HG02973 (cell line): ENCODE results near the gene TUBA1C.
"Not testable (repeated sequence)": the region's sequence is repeated elsewhere in the genome, so short reads cannot be mapped to it uniquely, and the experiment has no call there.

Experiments
- ATAC-seq: cut with Tn5 transposase; IDR thresholded peaks from one replicate; pipeline ENCODE4 v1.9.1; 2021; ENCODE audit warnings: moderate library complexity; ENCODE audit not compliant: unreplicated experiment

Gene TUBA1C

GRCh38 chr12:49282740-49283375 is 18.0 kb downstream of the TUBA1C start:
- not testable (repeated sequence) for ATAC-seq

DNA sequence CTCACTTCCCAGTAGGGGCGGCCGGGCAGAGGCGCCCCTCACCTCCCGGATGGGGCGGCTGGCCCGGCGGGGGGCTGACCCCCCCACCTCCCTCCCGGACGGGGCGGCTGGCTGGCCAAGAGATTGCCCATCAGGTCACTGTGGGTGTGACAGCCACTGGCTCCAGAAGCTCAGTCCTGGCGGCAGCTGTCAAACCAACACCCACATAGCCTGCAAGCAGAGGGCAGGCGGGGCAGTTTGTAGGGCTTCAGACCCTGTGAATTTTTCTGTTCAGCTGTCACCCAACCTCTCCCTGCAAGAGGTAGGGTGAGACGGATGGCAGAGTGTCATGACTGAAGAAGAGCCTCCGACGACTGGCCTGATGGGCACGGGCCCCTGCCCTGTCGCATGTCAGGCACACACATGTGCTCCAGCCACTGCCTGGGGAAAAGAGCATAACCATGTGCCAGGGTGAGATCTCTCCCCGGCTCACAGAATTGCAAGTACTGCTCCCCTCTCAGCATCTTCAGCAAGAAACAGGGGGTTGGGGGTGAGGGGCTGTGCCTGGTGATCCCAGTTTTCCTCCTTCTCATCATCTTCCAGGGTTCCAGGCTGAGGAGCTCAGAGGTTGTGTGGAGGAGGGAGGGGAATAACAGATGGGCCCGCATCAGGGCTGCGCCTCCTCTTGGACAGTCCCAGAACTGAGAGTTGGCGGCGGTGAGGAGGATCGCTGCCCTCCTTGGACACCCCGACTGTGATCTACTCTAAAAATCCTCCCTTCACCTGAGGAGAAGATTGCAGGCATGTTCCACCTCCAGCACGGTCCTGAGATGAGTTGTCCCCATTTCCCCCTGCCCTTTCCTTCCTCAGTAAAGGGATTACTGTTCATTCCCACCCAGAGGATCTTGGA is 18.9 kb downstream of the TUBA1C start:
- no peak for ATAC-seq

DNA sequence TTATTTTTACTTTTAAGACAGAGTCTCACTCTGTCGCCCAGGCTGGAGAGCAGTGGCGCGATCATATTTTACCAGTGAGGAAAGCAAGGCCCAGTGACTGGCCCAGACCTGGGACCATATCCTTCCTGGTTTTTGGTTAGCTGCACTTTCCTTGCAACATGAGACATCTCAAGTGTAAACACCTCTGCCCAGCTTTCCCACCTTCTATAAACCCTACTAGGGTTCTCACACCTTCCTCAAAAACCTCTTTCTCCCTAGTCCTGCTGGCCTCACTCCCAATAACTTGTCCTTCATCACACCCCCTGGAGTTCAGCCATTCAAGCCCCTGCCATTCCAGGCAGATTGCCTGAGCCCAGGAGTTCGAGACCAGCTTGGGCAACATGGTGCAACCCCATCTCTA is 19.8 kb downstream of the TUBA1C start:
- ATAC-seq, result no peak

DNA sequence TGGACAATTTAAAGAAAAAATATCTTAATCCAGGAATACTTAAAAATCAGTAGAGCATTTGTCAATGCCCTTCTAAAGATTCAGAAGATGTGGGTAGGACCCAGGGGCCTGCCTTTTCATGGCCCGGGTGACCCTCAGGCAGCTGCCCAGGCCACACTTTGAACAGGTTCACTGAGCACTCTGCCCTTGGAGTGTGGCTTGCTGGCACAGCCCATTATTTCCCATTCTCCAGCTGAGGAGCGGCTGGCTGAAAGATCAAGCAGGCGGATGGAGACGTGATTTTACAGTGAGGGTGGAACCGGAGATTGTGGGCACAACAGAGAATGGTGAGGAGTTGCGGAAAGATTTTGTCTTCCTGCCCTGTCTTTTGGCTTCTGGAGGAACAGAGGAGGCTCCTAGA is 23.0 kb downstream of the TUBA1C start:
- ATAC-seq, result no peak

DNA sequence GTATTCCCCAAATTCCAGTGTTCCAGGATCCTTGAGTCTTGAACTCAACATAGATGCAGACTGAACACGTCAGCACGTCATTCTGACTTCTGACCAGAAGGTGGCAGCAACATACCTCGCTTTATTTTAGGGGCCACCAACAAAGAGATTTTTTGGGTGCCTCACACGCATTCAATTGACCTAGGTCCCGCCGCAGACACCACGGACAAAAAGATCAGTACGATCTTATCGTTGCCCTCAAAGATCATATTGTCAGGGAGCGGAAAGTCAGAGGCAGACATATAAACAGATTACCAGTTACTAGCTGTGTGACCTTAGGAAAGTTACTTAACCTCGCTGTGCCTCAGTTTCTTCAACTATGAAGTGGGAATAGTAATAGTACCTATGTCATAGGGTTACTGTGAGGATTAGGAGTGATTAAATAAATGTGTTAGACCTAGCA is 23.6 kb downstream of the TUBA1C start:
- ATAC-seq, result no peak

- ATAC-seq, result no peak
These were observed 24.2 kb downstream of the TUBA1C start for GRCh38 chr12:49288922-49289555.

DNA sequence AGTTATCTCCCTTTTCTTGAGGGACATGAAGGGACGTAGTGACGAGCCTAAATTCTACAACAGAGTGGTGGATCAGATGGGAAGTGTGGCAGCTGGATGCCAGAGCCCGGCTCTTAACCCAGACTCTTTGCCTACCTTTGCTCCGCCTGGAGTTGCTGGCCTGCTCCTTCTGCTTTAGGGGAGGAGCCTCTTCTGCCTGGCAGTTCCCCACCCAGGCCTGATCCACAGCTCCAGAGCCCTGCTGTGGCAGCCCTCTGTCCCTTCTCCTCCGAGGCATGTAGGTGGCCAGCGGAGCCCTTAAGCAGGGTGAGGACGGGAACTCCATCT is 27.8 kb downstream of the TUBA1C start:
- no peak for ATAC-seq

GRCh38 chr12:49293056-49293956 is 28.4 kb downstream of the TUBA1C start:
- no peak for ATAC-seq

- ATAC-seq, result no peak
These were observed 29.4 kb downstream of the TUBA1C start for GRCh38 chr12:49294086-49294803.

DNA sequence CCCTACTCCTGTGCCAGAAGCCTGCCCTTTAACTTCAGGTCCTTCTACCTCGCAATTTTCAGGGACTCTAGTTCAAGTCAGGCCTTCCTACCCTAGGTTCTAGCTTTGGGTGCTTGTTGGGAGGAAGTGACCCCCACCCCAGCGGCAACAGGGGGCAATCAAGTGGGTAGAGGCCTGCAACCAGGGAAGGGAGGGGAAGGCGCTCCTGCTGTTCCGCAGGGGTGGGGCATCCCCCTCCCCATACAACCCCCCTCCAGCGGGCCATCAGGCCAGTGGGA is 29.9 kb downstream of the TUBA1C start:
- ATAC-seq, result no peak

- ATAC-seq, result no peak
These were observed 30.4 kb downstream of the TUBA1C start, which contains the start of gene PRPH for GRCh38 chr12:49295082-49295936. TSS of gene PRPH (plus strand) at chr12:49295147. CDS start at chr12:49295201, 54 bp downstream.

GRCh38 chr12:49296034-49296835 is 31.4 kb downstream of the TUBA1C start:
- ATAC-seq, result no peak

DNA sequence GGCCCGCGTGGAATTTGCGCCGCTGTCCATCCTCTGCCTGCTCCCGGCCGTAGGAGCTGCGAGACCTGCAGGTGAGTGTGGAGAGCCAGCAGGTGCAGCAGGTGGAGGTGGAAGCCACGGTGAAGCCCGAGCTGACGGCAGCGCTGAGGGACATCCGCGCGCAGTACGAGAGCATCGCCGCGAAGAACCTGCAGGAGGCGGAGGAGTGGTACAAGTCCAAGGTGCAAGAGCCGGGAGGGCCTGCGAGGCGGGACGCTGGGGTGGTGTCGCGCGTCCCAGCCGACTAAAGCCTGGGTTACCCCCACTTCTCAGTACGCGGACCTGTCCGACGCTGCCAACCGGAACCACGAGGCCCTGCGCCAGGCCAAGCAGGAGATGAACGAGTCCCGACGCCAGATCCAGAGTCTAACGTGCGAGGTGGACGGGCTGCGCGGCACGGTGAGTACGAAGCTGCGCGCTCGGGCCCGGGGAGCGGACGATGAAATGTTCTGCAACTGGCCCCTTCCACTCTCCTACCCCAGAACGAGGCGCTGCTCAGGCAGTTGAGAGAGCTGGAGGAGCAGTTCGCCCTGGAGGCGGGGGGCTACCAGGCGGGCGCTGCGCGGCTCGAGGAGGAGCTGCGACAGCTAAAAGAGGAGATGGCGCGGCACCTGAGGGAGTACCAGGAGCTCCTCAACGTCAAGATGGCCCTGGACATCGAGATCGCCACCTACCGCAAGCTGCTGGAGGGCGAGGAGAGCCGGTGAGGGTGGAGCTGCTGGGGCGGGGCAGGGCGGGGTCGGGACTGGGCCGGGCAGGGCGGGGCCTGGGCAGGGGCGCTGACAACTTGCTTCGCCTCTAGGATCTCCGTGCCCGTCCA is 32.2 kb downstream of the TUBA1C start:
- ATAC-seq, result no peak

DNA sequence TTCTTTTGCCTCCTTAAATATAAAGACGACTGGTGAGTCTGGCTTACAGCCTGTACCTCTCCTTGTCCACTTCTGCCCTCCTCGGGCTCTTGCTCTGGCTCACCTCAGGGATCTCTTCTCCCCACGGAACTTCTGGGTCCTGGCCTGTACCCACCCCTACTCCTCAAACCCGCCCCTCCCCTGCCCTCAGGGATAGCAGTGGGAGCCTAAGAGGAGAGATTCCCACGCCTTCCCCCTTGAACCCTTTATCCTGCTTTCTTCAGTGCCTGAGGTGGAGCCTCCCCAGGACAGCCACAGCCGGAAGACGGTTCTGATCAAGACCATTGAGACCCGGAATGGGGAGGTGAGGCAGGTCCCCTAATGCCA is 32.8 kb downstream of the TUBA1C start:
- ATAC-seq, result no peak

DNA sequence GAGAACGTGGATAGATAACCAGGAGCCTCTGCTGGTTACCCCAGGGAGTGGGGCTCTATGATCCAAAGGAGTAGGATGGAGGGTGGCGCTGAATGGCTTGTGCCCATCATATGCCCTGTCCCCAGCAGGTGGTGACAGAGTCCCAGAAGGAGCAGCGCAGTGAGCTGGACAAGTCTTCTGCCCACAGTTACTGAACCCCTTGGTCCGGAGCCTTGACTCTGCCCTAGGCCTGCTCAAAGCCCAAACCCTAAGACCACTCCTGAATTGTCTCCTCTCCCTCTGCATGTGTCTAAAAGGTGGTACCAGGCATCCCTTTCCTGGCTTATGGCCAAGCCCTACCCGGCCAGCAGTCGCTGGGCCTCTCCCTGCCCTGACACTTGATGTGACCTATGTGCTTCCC is 33.3 kb downstream of the TUBA1C start:
- ATAC-seq, result no peak

- no peak for ATAC-seq
These were observed 36.9 kb downstream of the TUBA1C start for GRCh38 chr12:49301760-49302159.

- no peak for ATAC-seq
These were observed 39.3 kb downstream of the TUBA1C start for GRCh38 chr12:49304161-49304560.
